Upper lobe of left lung (tissue), 6 donors: ENCODE data around the gene ANAPC7. TPM values are rescaled to one million over a fixed set of nuclear protein-coding genes. Genes with fewer than 3 reads are reported as not detected.
A peak's percentile ranks its signal among the peaks of the same experiment; 100 is the strongest.

Experiments used
- ATAC-seq, 2 donors: fragments of 200-7000 bp; cut with Tn5 transposase; one replicate each; pipeline ENCODE4 v1.9.1; 2022; ENCODE audit warnings: mild to moderate bottlenecking in 2 of 2, moderate library complexity in 2 of 2; ENCODE audit not compliant: low FRiP score in 2 of 2
- DNase-seq, 2 donors: peaks; one replicate each; pipeline ENCODE4 v3.0.0-alpha.2; 2019 to 2020
- H3K27ac ChIP-seq, 4 donors: fragments of 200-600 bp; sonication (generic); one replicate each; pipeline ENCODE4 v1.5.1; 2016 to 2019
- H3K27me3 ChIP-seq, 4 donors: fragments of 200-600 bp; sonication (generic); one replicate each; pipeline ENCODE4 v1.5.1; 2017 to 2019
- H3K36me3 ChIP-seq, 4 donors: fragments of 200-600 bp; sonication (generic); one replicate each; pipeline ENCODE4 v1.5.1; 2016 to 2019
- H3K4me1 ChIP-seq, 4 donors: fragments of 200-600 bp; sonication (generic); one replicate each; pipeline ENCODE4 v1.5.1; 2018 to 2019
- H3K4me3 ChIP-seq, 4 donors: fragments of 200-600 bp; sonication (generic); one replicate each; pipeline ENCODE4 v1.5.1; 2017 to 2019; ENCODE audit warnings: mild to moderate bottlenecking in 2 of 4, moderate library complexity in 1 of 4
- H3K9me3 ChIP-seq, 4 donors: fragments of 200-600 bp; sonication (generic); one replicate each; pipeline ENCODE4 v1.5.1; 2018 to 2019
- CTCF ChIP-seq, 6 experiments: fragments of 450-650 bp in 4 of 6; fragments of 200-600 bp in 2 of 6; sonication (generic) in 2 of 6; IDR thresholded peaks; one replicate each; pipeline ENCODE4 v1.5.1; 2016 to 2019; ENCODE audit warnings: antibody characterized with exemption in 6 of 6
- EP300 ChIP-seq, 4 donors: sonication (generic); formaldehyde crosslinking; IDR thresholded peaks; one replicate each; pipeline ENCODE4 v1.5.1; 2017; ENCODE audit warnings: antibody characterized with exemption in 4 of 4, control low read depth in 2 of 4
- POLR2A ChIP-seq, 4 donors: fragments of 450-650 bp; IDR thresholded peaks; one replicate each; pipeline ENCODE4 v1.5.1; 2016 to 2017; ENCODE audit warnings: antibody characterized with exemption in 4 of 4, mild to moderate bottlenecking in 2 of 4
- POLR2AphosphoS5 ChIP-seq, 2 donors: sonication (generic); formaldehyde crosslinking; IDR thresholded peaks; one replicate each; pipeline ENCODE4 v1.5.1; 2017; ENCODE audit warnings: antibody characterized with exemption in 2 of 2
- WGBS, 2 donors: methylation state at CpG; one replicate each; pipeline ENCODE4 v1.1.5; 2017 to 2018; 5-methylcytosine and 5-hydroxymethylcytosine counted together
- total RNA-seq, 6 donors: library from RNA; depleted of rRNA in 4 of 6; stranded (reverse); fragments of >200 nt in 4 of 6; gene quantifications; one replicate each; pipeline versions ENCODE4 v1.1.0 to v1.2.1, GENCODE V29; 2016 to 2021
- donor health status: DM: no; HTN: no; CAD: no; lungs with moderate emphysema.
- donor health status: DM: no; HTN: yes; CAD: no; lungs with severe emphysema.

ANAPC7 gene
- total RNA-seq = 10 to 100 TPM; 33.5 to 90.1 (median 43.1) TPM

GRCh38 chr12:110403146-110403975, at the start of gene ANAPC7:
Gene ANAPC7 (minus strand): TSS chr12:110403708. CDS start chr12:110403627, 81 bp downstream.
- no peaks in the 10 kb centered on the region for H3K9me3 ChIP-seq
- peak; percentile 94 to 95 for DNase-seq
- H3K27ac ChIP-seq = peak within 1 kb of the TSS; percentile 84 to 94 (median 92)
- H3K4me1 ChIP-seq = peaks cover 8 to 16% (median 11%) of the 10 kb centered on the region in 4 donors
- ATAC-seq = peak; percentile 98 to 100
- peaks cover 0 to 19% (median 2%) of the 10 kb centered on the region in 4 donors for H3K36me3 ChIP-seq
- no peaks in the 10 kb centered on the region for H3K27me3 ChIP-seq
- H3K4me3 ChIP-seq = peak within 1 kb of the TSS; percentile 74 to 85 (median 80)
- peak in 2 of 4 donors; percentile 46 to 60 for TF ChIP-seq POLR2A (IDR thresholded peaks at IDR 0.05)
- no peak for TF ChIP-seq EP300 (IDR thresholded peaks at IDR 0.05)
- TF ChIP-seq CTCF (IDR thresholded peaks at IDR 0.05) = no peak
- peak; percentile 16 to 55 for TF ChIP-seq POLR2AphosphoS5 (IDR thresholded peaks at IDR 0.05)
- WGBS, 2 donors = 0 to 1% methylated on average over 24 to 58 of the region's 62 CpGs

DNA sequence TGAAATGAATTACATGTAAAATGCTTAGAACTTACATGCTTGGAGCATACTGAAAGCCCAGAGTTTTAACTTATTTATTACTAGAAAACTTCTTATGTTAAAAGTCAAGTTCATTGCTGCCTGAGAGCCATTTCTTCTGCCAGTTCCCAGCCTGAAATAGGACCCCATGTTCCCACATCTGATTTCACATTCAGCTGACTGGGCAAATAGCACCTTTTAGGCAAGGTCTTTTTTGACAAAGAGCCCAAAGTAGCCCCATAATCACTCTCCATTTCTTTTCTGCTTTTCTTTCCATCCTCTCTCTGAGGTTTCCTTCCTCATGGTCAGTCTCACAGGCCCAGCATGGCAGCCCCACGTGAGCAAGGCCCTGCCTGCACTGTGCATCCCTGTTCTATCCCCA, 47.8 kb upstream of the ANAPC7 start:
- Histone ChIP-seq H3K4me1 (peaks cover 19 to 47% (median 26%) of the 10 kb centered on the region in 4 donors), H3K27ac (peak overlapping the region in 1 of 4 donors; percentile 43), H3K27me3 (no peaks in the 10 kb centered on the region), H3K4me3 (no peak overlapping the region), H3K9me3 (no peaks in the 10 kb centered on the region), H3K36me3 (peaks cover 0 to 34% (median 3%) of the 10 kb centered on the region in 4 donors)
- TF ChIP-seq CTCF (IDR thresholded peaks at IDR 0.05) = no peak
- no peak for TF ChIP-seq EP300 (IDR thresholded peaks at IDR 0.05)
- no peak for TF ChIP-seq POLR2AphosphoS5 (IDR thresholded peaks at IDR 0.05)
- no peak for TF ChIP-seq POLR2A (IDR thresholded peaks at IDR 0.05)
- WGBS, 2 donors = 57 to 75% methylated on average over 1 of the region's 1 CpG
- DNase-seq = no peak
- ATAC-seq = no peak

- H3K4me1 ChIP-seq = peaks cover 24 to 41% (median 24%) of the 10 kb centered on the region in 4 donors
- 0% methylated on average over 29 to 43 of the region's 51 CpGs for whole genome bisulfite sequencing, 2 donors
- H3K4me3 ChIP-seq = peak within 1 kb of the TSS; percentile 82 to 94 (median 87)
- peaks cover 0 to 32% (median 3%) of the 10 kb centered on the region in 4 donors for H3K36me3 ChIP-seq
- no peaks in the 10 kb centered on the region for H3K9me3 ChIP-seq
- ATAC-seq (peak; percentile 99 to 100), DNase-seq (peak; percentile 97)
- no peaks in the 10 kb centered on the region for H3K27me3 ChIP-seq
- TF ChIP-seq EP300 (IDR thresholded peaks at IDR 0.05) (peak in 1 of 4 donors; percentile 11), POLR2A (IDR thresholded peaks at IDR 0.05) (peak in 3 of 4 donors; percentile 30 to 85 (median 69)), CTCF (IDR thresholded peaks at IDR 0.05) (peak; percentile 77 to 97 (median 90)), POLR2AphosphoS5 (IDR thresholded peaks at IDR 0.05) (peak; percentile 91 to 98)
- H3K27ac ChIP-seq = peak within 1 kb of the TSS; percentile 93 to 99 (median 98)
Measured at GRCh38 chr12:110449799-110450497, 46.4 kb upstream of the ANAPC7 start, which contains the start of gene ARPC3. Gene ARPC3 (minus strand): TSS chr12:110450337. CDS start chr12:110450260, 77 bp downstream.

DNA sequence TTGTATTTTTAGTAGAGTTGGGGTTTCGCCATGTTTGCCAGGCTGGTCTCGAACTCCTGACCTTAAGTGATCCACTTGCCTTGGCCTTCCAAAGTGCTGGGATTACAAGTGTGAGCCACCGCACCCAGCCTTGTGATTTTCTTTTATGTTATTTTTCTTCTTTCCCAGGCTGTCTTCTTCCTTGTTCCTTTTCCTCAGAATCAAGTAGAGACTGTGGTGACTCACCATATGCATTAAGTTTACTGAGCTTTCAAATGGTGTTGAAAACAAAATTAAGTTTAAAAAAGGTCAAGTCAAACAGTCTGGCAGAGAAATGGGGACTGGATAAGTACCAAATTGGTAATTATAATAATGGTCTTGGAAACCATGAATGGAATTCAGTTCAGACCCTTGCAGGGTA, 40.9 kb upstream of the ANAPC7 start:
- H3K4me3 ChIP-seq = no peak overlapping the region
- no peaks in the 10 kb centered on the region for H3K27me3 ChIP-seq
- H3K9me3 ChIP-seq = no peaks in the 10 kb centered on the region
- peaks cover 19 to 69% (median 47%) of the 10 kb centered on the region in 4 donors for H3K36me3 ChIP-seq
- no peak overlapping the region for H3K27ac ChIP-seq
- TF ChIP-seq EP300 (IDR thresholded peaks at IDR 0.05) (no peak), POLR2AphosphoS5 (IDR thresholded peaks at IDR 0.05) (no peak), POLR2A (IDR thresholded peaks at IDR 0.05) (no peak), CTCF (IDR thresholded peaks at IDR 0.05) (no peak)
- peaks cover 24 to 36% (median 24%) of the 10 kb centered on the region in 4 donors for H3K4me1 ChIP-seq
- DNase-seq (no peak), ATAC-seq (no peak)
- 91 to 100% methylated on average over 3 of the region's 3 CpGs for WGBS, 2 donors
